Glomerular visceral epithelial cell (primary cell): ENCODE measurements around the gene DNAH17.
"Not testable (repeated sequence)": the region's sequence is repeated elsewhere in the genome, so short reads cannot be mapped to it uniquely, and the experiment has no call there.

Source experiments
- DNase-seq: peaks from one replicate; pipeline ENCODE4 v3.0.0-alpha.2; 2016; ENCODE audit errors: extremely low spot score

DNAH17 gene

GRCh38 chr17:78522031-78522809, 55.0 kb downstream of the DNAH17 start:
- DNase-seq: no peak

- no peak for DNase-seq
These were observed 59.8 kb downstream of the DNAH17 start for GRCh38 chr17:78517421-78517820.

GRCh38 chr17:78515480-78515879, 61.7 kb downstream of the DNAH17 start:
- no peak for DNase-seq

- no peak for DNase-seq
These were observed 62.7 kb downstream of the DNAH17 start for GRCh38 chr17:78514521-78514920.

GRCh38 chr17:78512976-78513375, 64.2 kb downstream of the DNAH17 start:
- DNase-seq: no peak

- no peak for DNase-seq
These were observed 66.8 kb downstream of the DNAH17 start for GRCh38 chr17:78510141-78511075.

- DNase-seq: no peak
These were observed 69.7 kb downstream of the DNAH17 start for GRCh38 chr17:78507526-78507925.

- no peak for DNase-seq
These were observed 70.5 kb downstream of the DNAH17 start for GRCh38 chr17:78506454-78507309.

GRCh38 chr17:78504156-78504925, 72.9 kb downstream of the DNAH17 start:
- no peak for DNase-seq

GRCh38 chr17:78503388-78503787, 73.8 kb downstream of the DNAH17 start:
- not testable (repeated sequence) for DNase-seq

GRCh38 chr17:78502611-78503148, 74.5 kb downstream of the DNAH17 start:
- no peak for DNase-seq

- no peak for DNase-seq
These were observed 75.8 kb downstream of the DNAH17 start for GRCh38 chr17:78501241-78502036.

- DNase-seq: no peak
These were observed 76.4 kb downstream of the DNAH17 start for GRCh38 chr17:78500806-78501205.

- DNase-seq: no peak
These were observed 77.3 kb downstream of the DNAH17 start for GRCh38 chr17:78499715-78500540.

GRCh38 chr17:78498848-78499247, 78.3 kb downstream of the DNAH17 start:
- no peak for DNase-seq

GRCh38 chr17:78497115-78497540, 80.1 kb downstream of the DNAH17 start:
- peak; percentile 88 for DNase-seq

- DNase-seq: no peak
These were observed 80.9 kb downstream of the DNAH17 start for GRCh38 chr17:78496311-78496710.

GRCh38 chr17:78495634-78496033, 81.6 kb downstream of the DNAH17 start:
- no peak for DNase-seq
